B cell (primary cell): ENCODE data around the gene LSM3. TPM values are rescaled to one million over a fixed set of nuclear protein-coding genes. Genes with fewer than 3 reads are reported as not detected.

ENCODE experiments used
- ATAC-seq: fragments of 200-7000 bp; cut with Tn5 transposase; one replicate; pipeline ENCODE4 v1.10.0; 2021; ENCODE audit warnings: low read depth, mild to moderate bottlenecking, moderate number of reproducible peaks, moderate library complexity
- CTCF ChIA-PET: fragments of 350-600 bp; sonication (Branson Sonifier 250); formaldehyde crosslinking; loops from one replicate; lab custom pipeline; 2021; ENCODE audit warnings: antibody characterized with exemption, inconsistent platforms; lab: Charles Lee
- POLR2A ChIA-PET: fragments of 350-600 bp; sonication (Branson Sonifier 250); formaldehyde crosslinking; loops from one replicate; lab custom pipeline; 2021; ENCODE audit warnings: antibody characterized with exemption; lab: Charles Lee
- DNase-seq: peaks from one replicate; pipeline ENCODE4 v3.0.0; 2013
- H2AFZ ChIP-seq: 2 replicates; pipeline ENCODE4 v1.6.1; 2012; ENCODE audit warnings: mild to moderate bottlenecking, low read depth, low read length; ENCODE audit not compliant: insufficient read depth, poor library complexity, severe bottlenecking
- H3K27ac ChIP-seq, 2 donors: 1 replicate in 1 of 2; 2 replicates in 1 of 2; pipeline ENCODE4 v1.5.1; 2012 to 2013; ENCODE audit warnings: low read length in 2 of 2, mild to moderate bottlenecking in 2 of 2, moderate library complexity in 1 of 2
- H3K27me3 ChIP-seq, 4 experiments: fragments of 200-600 bp in 1 of 4; sonication (generic) in 1 of 4; replicated peaks in 1 of 4; 1 replicate in 2 of 4; 2 replicates in 2 of 4; pipeline versions ENCODE4 v1.6.1 to v1.7.0; 2013 to 2016; ENCODE audit warnings: low read length in 3 of 4, mild to moderate bottlenecking in 2 of 4, mixed read lengths in 1 of 4, moderate library complexity in 1 of 4; ENCODE audit not compliant: insufficient read depth in 4 of 4, control insufficient read depth in 3 of 4; ENCODE audit errors: control extremely low read depth in 1 of 4
- H3K36me3 ChIP-seq, 2 experiments: replicated peaks in 1 of 2; 1 replicate in 1 of 2; 2 replicates in 1 of 2; pipeline versions ENCODE4 v1.6.1 to v1.7.1; 2013; ENCODE audit warnings: low read length in 1 of 2; ENCODE audit not compliant: insufficient read depth in 2 of 2, control insufficient read depth in 1 of 2; ENCODE audit errors: control extremely low read depth in 1 of 2, extremely low read depth in 1 of 2
- H3K4me1 ChIP-seq, 2 donors: fragments of 200-600 bp in 1 of 2; sonication (generic) in 1 of 2; 1 replicate in 1 of 2; 2 replicates in 1 of 2; pipeline versions ENCODE4 v1.5.1 to v1.6.1; 2013 to 2017; ENCODE audit warnings: low read length in 2 of 2; ENCODE audit not compliant: control insufficient read depth in 2 of 2, insufficient read depth in 2 of 2
- H3K4me2 ChIP-seq: replicated peaks from 2 replicates; pipeline ENCODE3; 2012; ENCODE audit warnings: mild to moderate bottlenecking, low read depth, low read length; ENCODE audit not compliant: poor library complexity, severe bottlenecking
- H3K4me3 ChIP-seq, 5 experiments: fragments of 200-600 bp in 1 of 5; sonication (generic) in 1 of 5; 1 replicate in 3 of 5; 2 replicates in 2 of 5; pipeline versions ENCODE4 v1.5.1 to v1.7.0; 2011 to 2016; ENCODE audit warnings: low read length in 4 of 5, mild to moderate bottlenecking in 4 of 5, low read depth in 2 of 5, control low read depth in 1 of 5, moderate library complexity in 1 of 5; ENCODE audit not compliant: insufficient read depth in 1 of 5; ENCODE audit errors: control extremely low read depth in 1 of 5, extremely low read depth in 1 of 5
- H3K79me2 ChIP-seq: fragments of 200-600 bp; sonication (generic); one replicate; pipeline ENCODE4 v1.6.0; 2016; ENCODE audit warnings: low read length; ENCODE audit not compliant: control insufficient read depth, insufficient read depth
- H3K9ac ChIP-seq: fragments of 200-600 bp; sonication (generic); 2 replicates; pipeline ENCODE4 v1.6.1; 2017; ENCODE audit warnings: mild to moderate bottlenecking, low read length, moderate library complexity
- H3K9me3 ChIP-seq, 3 donors: one replicate each; pipeline versions ENCODE4 v1.6.1 to v1.7.1; 2013; ENCODE audit warnings: low read length in 2 of 3; ENCODE audit not compliant: control insufficient read depth in 2 of 3, insufficient read depth in 1 of 3; ENCODE audit errors: control extremely low read depth in 1 of 3
- H4K20me1 ChIP-seq: 2 replicates; pipeline ENCODE4 v1.6.0; 2012; ENCODE audit warnings: mild to moderate bottlenecking, low read length; ENCODE audit not compliant: insufficient read depth, control insufficient read depth, poor library complexity, severe bottlenecking
- H3K27ac Mint-ChIP-seq: one replicate; pipeline ENCODE4 v1.8.0; 2021; ENCODE audit warnings: mixed read lengths
- H3K27me3 Mint-ChIP-seq: one replicate; pipeline ENCODE4 v1.8.0; 2021; ENCODE audit warnings: mixed read lengths
- H3K4me1 Mint-ChIP-seq: one replicate; pipeline ENCODE4 v1.8.0; 2021; ENCODE audit warnings: mixed read lengths
- H3K4me3 Mint-ChIP-seq: one replicate; pipeline ENCODE4 v1.8.0; 2021; ENCODE audit warnings: mixed read lengths
- H3K9me3 Mint-ChIP-seq: one replicate; pipeline ENCODE4 v1.8.0; 2022; ENCODE audit warnings: mixed read lengths; ENCODE audit not compliant: insufficient read depth
- CTCF ChIP-seq: fragments of 200-600 bp; IDR thresholded peaks from one replicate; pipeline ENCODE4 v1.8.0; 2022; ENCODE audit warnings: antibody characterized with exemption, mild to moderate bottlenecking
- EZH2 ChIP-seq: IDR thresholded peaks from 2 replicates; pipeline ENCODE4 v1.6.1; 2012; ENCODE audit warnings: borderline replicate concordance, low read depth, mild to moderate bottlenecking, moderate library complexity, low read length; ENCODE audit not compliant: insufficient read depth, poor library complexity, severe bottlenecking
- WGBS: methylation state at CpG from one replicate; pipeline ENCODE4 v1.1.5; 2013; ENCODE audit warnings: missing lambda C conversion rate; ENCODE audit not compliant: insufficient coverage; 5-methylcytosine and 5-hydroxymethylcytosine counted together
- intact Hi-C: fragments of 100-400 bp; cut with micrococcal nuclease; formaldehyde crosslinking; loops from one replicate; pipeline ENCODE4 v1.10.0; 2022
- polyA plus RNA-seq: library from polyadenylated mRNA; depleted of rRNA; stranded (reverse); fragments of >200 nt; gene quantifications from 2 replicates; pipeline ENCODE4 v1.2.3, GENCODE V29; 2012
- total RNA-seq, 2 donors: library from RNA; stranded (reverse); fragments of 120-200 nt in 1 of 2; gene quantifications; 1 replicate in 1 of 2; 2 replicates in 1 of 2; pipeline versions ENCODE4 v1.2.3 to v1.2.4, GENCODE V29; 2013 to 2022

Gene LSM3
- total and polyA plus RNA-seq, 2 donors (not counting 1 experiment from before 2014, with no cell fraction given) = 2.8 to 10.0 TPM

- TF ChIP-seq EZH2 (no peak), CTCF (no peak)
- no peak overlapping the region for H3K4me3 Mint-ChIP-seq
- no peak for DNase-seq
Observed at GRCh38 chr3:14241716-14242115, 63.1 kb downstream of the LSM3 start.

GRCh38 chr3:14242490-14243311 is 64.1 kb downstream of the LSM3 start:
- no peak overlapping the region for H3K4me3 ChIP-seq
- no peak overlapping the region for H3K4me2 ChIP-seq
- H3K27ac Mint-ChIP-seq = no peak overlapping the region
- no peak overlapping the region for H2AFZ ChIP-seq
- H3K9me3 ChIP-seq = no peaks in the 10 kb centered on the region
- ChIA-PET CTCF (no interaction called here), POLR2A (no interaction called here)
- no peaks in the 10 kb centered on the region for H4K20me1 ChIP-seq
- H3K4me1 Mint-ChIP-seq = no peaks in the 10 kb centered on the region
- peaks cover 19% of the 10 kb centered on the region for H3K27me3 Mint-ChIP-seq
- H3K4me3 Mint-ChIP-seq = no peak overlapping the region
- 87% methylated on average over 10 of the region's 12 CpGs for WGBS
- H3K36me3 ChIP-seq = no peaks in the 10 kb centered on the region
- no peaks in the 10 kb centered on the region for H3K27me3 ChIP-seq
- H3K79me2 ChIP-seq = no peaks in the 10 kb centered on the region
- intact Hi-C loops = no loop called here
- no peak for DNase-seq
- H3K27ac ChIP-seq = no peak overlapping the region
- H3K9ac ChIP-seq = no peak overlapping the region
- H3K4me1 ChIP-seq = no peaks in the 10 kb centered on the region
- ATAC-seq = no peak
- no peak for TF ChIP-seq EZH2
- TF ChIP-seq CTCF = no peak
- H3K9me3 Mint-ChIP-seq = no peaks in the 10 kb centered on the region

More at GRCh38 chr3:14241716-14242115, 63.1 kb downstream of the LSM3 start:
- intact Hi-C loops = no loop called here
- CTCF ChIA-PET = no interaction called here
- Mint-ChIP-seq H3K27ac (no peak overlapping the region), H3K27me3 (peaks cover 19% of the 10 kb centered on the region), H3K9me3 (no peaks in the 10 kb centered on the region), H3K4me1 (no peaks in the 10 kb centered on the region)
- Histone ChIP-seq H3K9ac (no peak overlapping the region), H3K9me3 (no peaks in the 10 kb centered on the region), H3K4me3 (no peak overlapping the region), H3K4me2 (no peak overlapping the region), H2AFZ (no peak overlapping the region), H3K27me3 (no peaks in the 10 kb centered on the region), H3K79me2 (no peaks in the 10 kb centered on the region), H3K36me3 (no peaks in the 10 kb centered on the region), H4K20me1 (no peaks in the 10 kb centered on the region), H3K27ac (no peak overlapping the region), H3K4me1 (no peaks in the 10 kb centered on the region)
- no peak for ATAC-seq
- POLR2A ChIA-PET = no interaction called here
- 94% methylated on average over 3 of the region's 3 CpGs for WGBS
